H9 (cell line): ENCODE results near the gene CELF5. TPM values are rescaled to one million over a fixed set of nuclear protein-coding genes. Genes with fewer than 3 reads are reported as not detected.

ENCODE experiments used
- DNase-seq: peaks from one replicate; pipeline ENCODE4 v3.0.0-alpha.2; 2017
- H2AFZ ChIP-seq: one replicate; pipeline ENCODE4 v1.6.1; 2013; ENCODE audit warnings: mild to moderate bottlenecking, low read length, control low read depth, moderate library complexity
- H2AK5ac ChIP-seq: 2 replicates; pipeline ENCODE4 v1.6.1; 2013; ENCODE audit warnings: low read length, control low read depth, mixed read lengths; ENCODE audit not compliant: insufficient read length
- H2BK120ac ChIP-seq: one replicate; pipeline ENCODE4 v1.6.1; 2013; ENCODE audit warnings: low read depth, mild to moderate bottlenecking, low read length, control low read depth, inconsistent platforms; ENCODE audit not compliant: poor library complexity, severe bottlenecking
- H2BK12ac ChIP-seq: 2 replicates; pipeline ENCODE4 v1.6.1; 2013; ENCODE audit warnings: low read length, control low read depth, mixed read lengths, low read depth; ENCODE audit not compliant: insufficient read length
- H2BK15ac ChIP-seq: 2 replicates; pipeline ENCODE4 v1.6.1; 2013; ENCODE audit warnings: low read depth, low read length, control low read depth
- H2BK20ac ChIP-seq: one replicate; pipeline ENCODE4 v1.6.1; 2013; ENCODE audit warnings: low read depth, mild to moderate bottlenecking, low read length, control low read depth, inconsistent platforms; ENCODE audit not compliant: poor library complexity, severe bottlenecking
- H2BK5ac ChIP-seq: 2 replicates; pipeline ENCODE4 v1.6.1; 2013; ENCODE audit warnings: low read length, control low read depth, mixed read lengths; ENCODE audit not compliant: insufficient read length
- H3K14ac ChIP-seq: 2 replicates; pipeline ENCODE4 v1.6.1; 2013; ENCODE audit warnings: low read length, control low read depth; ENCODE audit not compliant: insufficient read depth
- H3K18ac ChIP-seq: 2 replicates; pipeline ENCODE4 v1.6.1; 2013; ENCODE audit warnings: low read depth, mild to moderate bottlenecking, mixed read lengths, low read length, control low read depth; ENCODE audit not compliant: insufficient read length
- H3K23ac ChIP-seq: 2 replicates; pipeline ENCODE4 v1.6.1; 2013; ENCODE audit warnings: low read length, control low read depth, mixed read lengths, low read depth; ENCODE audit not compliant: insufficient read length
- H3K23me2 ChIP-seq: 2 replicates; pipeline ENCODE4 v1.6.1; 2013; ENCODE audit warnings: low read depth, mild to moderate bottlenecking, mixed read lengths, low read length, control low read depth; ENCODE audit not compliant: insufficient read length, poor library complexity, severe bottlenecking
- H3K27ac ChIP-seq: 2 replicates; pipeline ENCODE4 v1.5.1; 2013; ENCODE audit warnings: low read length, control low read depth, mixed read lengths, low read depth; ENCODE audit not compliant: insufficient read length
- H3K27me3 ChIP-seq: 2 replicates; pipeline ENCODE4 v1.6.1; 2013; ENCODE audit warnings: low read length, control low read depth, inconsistent platforms; ENCODE audit not compliant: insufficient read depth
- H3K4ac ChIP-seq: 2 replicates; pipeline ENCODE4 v1.6.1; 2013; ENCODE audit warnings: low read depth, mild to moderate bottlenecking, control low read depth, inconsistent platforms, low read length, moderate library complexity
- H3K4me1 ChIP-seq: 2 replicates; pipeline ENCODE4 v1.6.1; 2013; ENCODE audit warnings: low read length, control low read depth, inconsistent platforms; ENCODE audit not compliant: insufficient read depth
- H3K4me2 ChIP-seq: 2 replicates; pipeline ENCODE4 v1.6.1; 2013; ENCODE audit warnings: low read length, control low read depth, mixed read lengths; ENCODE audit not compliant: insufficient read length, insufficient read depth
- H3K56ac ChIP-seq: 2 replicates; pipeline ENCODE4 v1.6.1; 2013; ENCODE audit warnings: low read depth, mild to moderate bottlenecking, mixed read lengths, low read length, control low read depth; ENCODE audit not compliant: insufficient read length
- H3K79me1 ChIP-seq: 2 replicates; pipeline ENCODE4 v1.6.1; 2013; ENCODE audit warnings: low read depth, mild to moderate bottlenecking, moderate library complexity, low read length, control low read depth, inconsistent platforms; ENCODE audit not compliant: insufficient read depth, poor library complexity, severe bottlenecking
- H3K79me2 ChIP-seq: 2 replicates; pipeline ENCODE4 v1.6.1; 2013; ENCODE audit warnings: low read length, control low read depth, inconsistent platforms; ENCODE audit not compliant: insufficient read depth
- H3K9ac ChIP-seq: 2 replicates; pipeline ENCODE4 v1.6.1; 2013; ENCODE audit warnings: low read length, control low read depth, mixed read lengths; ENCODE audit not compliant: insufficient read length; ENCODE audit errors: extremely low read depth
- H3K9me3 ChIP-seq: one replicate; pipeline ENCODE4 v1.6.1; 2013; ENCODE audit warnings: low read depth, low read length, inconsistent platforms; ENCODE audit not compliant: control insufficient read depth
- H3T11ph ChIP-seq: one replicate; pipeline ENCODE4 v1.6.1; 2013; ENCODE audit warnings: mild to moderate bottlenecking, low read length, control low read depth, inconsistent platforms
- H4K20me1 ChIP-seq: one replicate; pipeline ENCODE4 v1.6.1; 2013; ENCODE audit not compliant: control insufficient read depth, insufficient read length, insufficient read depth
- H4K5ac ChIP-seq: 2 replicates; pipeline ENCODE4 v1.6.1; 2013; ENCODE audit warnings: low read depth, mild to moderate bottlenecking, mixed read lengths, low read length, control low read depth; ENCODE audit not compliant: insufficient read length
- H4K8ac ChIP-seq: replicated peaks from 2 replicates; pipeline ENCODE4 v1.6.1; 2013; ENCODE audit warnings: low read length, control low read depth, mixed read lengths, low read depth; ENCODE audit not compliant: insufficient read length
- H4K91ac ChIP-seq: 2 replicates; pipeline ENCODE4 v1.6.1; 2013; ENCODE audit warnings: low read depth, mild to moderate bottlenecking, moderate library complexity, mixed read lengths, low read length, control low read depth; ENCODE audit not compliant: insufficient read length
- H3K27ac Mint-ChIP-seq, 3 experiments: 2 replicates in 2 of 3; 3 replicates in 1 of 3; pipeline ENCODE4 v1.8.0; 2020 to 2021; ENCODE audit warnings: mixed read lengths in 3 of 3, mild to moderate bottlenecking in 1 of 3, moderate library complexity in 1 of 3
- H3K27me3 Mint-ChIP-seq: 2 replicates; pipeline ENCODE4 v1.8.0; 2021; ENCODE audit warnings: low read depth, mild to moderate bottlenecking, moderate library complexity, mixed read lengths
- H3K36me3 Mint-ChIP-seq, 3 experiments: 2 replicates in 2 of 3; 3 replicates in 1 of 3; pipeline ENCODE4 v1.8.0; 2020 to 2021; ENCODE audit warnings: low read depth in 3 of 3, mixed read lengths in 3 of 3; ENCODE audit not compliant: insufficient read depth in 1 of 3
- H3K4me1 Mint-ChIP-seq, 2 experiments: 2 replicates each; pipeline ENCODE4 v1.8.0; 2020; ENCODE audit warnings: mixed read lengths in 2 of 2
- H3K4me3 Mint-ChIP-seq, 2 experiments: 2 replicates in 1 of 2; 3 replicates in 1 of 2; pipeline ENCODE4 v1.8.0; 2020 to 2021; ENCODE audit warnings: mild to moderate bottlenecking in 2 of 2, mixed read lengths in 2 of 2, moderate library complexity in 1 of 2
- H3K9me3 Mint-ChIP-seq, 2 experiments: 2 replicates in 1 of 2; 3 replicates in 1 of 2; pipeline ENCODE4 v1.8.0; 2020; ENCODE audit warnings: mild to moderate bottlenecking in 2 of 2, mixed read lengths in 2 of 2, moderate library complexity in 1 of 2
- CTCF ChIP-seq: fragments of 200-600 bp; sonication (generic); conservative IDR thresholded peaks from 3 replicates; pipeline ENCODE4 v1.8.0; 2021; ENCODE audit warnings: antibody characterized with exemption, mild to moderate bottlenecking
- WGBS: extraction: QIAGEN DNeasy Blood & Tissue Kit; methylation state at CpG from one replicate; pipeline ENCODE4 v1.1.7; 2013; ENCODE audit warnings: missing lambda C conversion rate, low lambda C conversion rate, mixed read lengths; ENCODE audit not compliant: insufficient read length; ENCODE audit errors: extremely low coverage; 5-methylcytosine and 5-hydroxymethylcytosine counted together
- total RNA-seq: library from RNA; stranded (reverse); gene quantifications from 2 replicates; pipeline ENCODE4 v1.2.1, GENCODE V29; 2021

Gene CELF5
- total RNA-seq, 1 experiment from 2014 or later = 4.8 TPM

GRCh38 chr19:3324405-3324856, 100.0 kb downstream of the CELF5 start:
- H3K9me3 Mint-ChIP-seq = no peaks in the 10 kb centered on the region; a peak in 2 of 5 replicates
- no peak overlapping the region for H3K18ac ChIP-seq

More at GRCh38 chr19:3324405-3324856, 100.0 kb downstream of the CELF5 start:
- H4K20me1 ChIP-seq = no peaks in the 10 kb centered on the region
- no peaks in the 10 kb centered on the region for H3K36me3 Mint-ChIP-seq
- H4K91ac ChIP-seq = no peak overlapping the region
- H3K9me3 ChIP-seq = no peaks in the 10 kb centered on the region
- no peak overlapping the region for H4K8ac ChIP-seq
- H3K79me2 ChIP-seq = no peaks in the 10 kb centered on the region
- no CpG with 5 or more reads among the region's 5 CpGs for WGBS
- H2BK20ac ChIP-seq = no peak overlapping the region
- H3K23me2 ChIP-seq = no peaks in the 10 kb centered on the region
- no peaks in the 10 kb centered on the region for H3K4me1 ChIP-seq
- no peak overlapping the region for H2BK12ac ChIP-seq
- H3K27ac ChIP-seq = no peak overlapping the region
- H2AFZ ChIP-seq = no peak overlapping the region
- no peaks in the 10 kb centered on the region for H3K79me1 ChIP-seq
- peaks cover 46% of the 10 kb centered on the region for H3K27me3 Mint-ChIP-seq
- DNase-seq = peak; percentile 73
- H2BK5ac ChIP-seq = no peak overlapping the region
- H3K14ac ChIP-seq = no peak overlapping the region
- no peak overlapping the region for H3K27ac Mint-ChIP-seq
- peak; percentile 86 for TF ChIP-seq CTCF
- H3K4me1 Mint-ChIP-seq = no peaks in the 10 kb centered on the region
- H3K4me2 ChIP-seq = no peak overlapping the region
- no peak overlapping the region for H2BK15ac ChIP-seq
- H3K56ac ChIP-seq = no peak overlapping the region
- H3K9ac ChIP-seq = no peak overlapping the region
- H3T11ph ChIP-seq = no peak overlapping the region
- H3K4ac ChIP-seq = no peak overlapping the region
- H3K23ac ChIP-seq = no peak overlapping the region
- no peak overlapping the region for H2BK120ac ChIP-seq
- H3K27me3 ChIP-seq = no peaks in the 10 kb centered on the region; the same call in 1 of the 2 replicates
- no peak overlapping the region for H4K5ac ChIP-seq
- H3K4me3 Mint-ChIP-seq = no peak overlapping the region
- H2AK5ac ChIP-seq = no peak overlapping the region
